Lower leg skin (tissue), 4 donors: Measurements from ENCODE around the gene SLC25A2. TPM values are rescaled to one million over a fixed set of nuclear protein-coding genes. Genes with fewer than 3 reads are reported as not detected.

Experiments used
- DNase-seq, 2 donors: peaks; one replicate each; pipeline ENCODE4 v3.0.0-alpha.2; 2019; ENCODE audit warnings: low spot score in 2 of 2
- H3K4me3 ChIP-seq: fragments of 200-600 bp; sonication (generic); 2 replicates; pipeline ENCODE4 v1.5.1; 2017; ENCODE audit warnings: mild to moderate bottlenecking, low read depth; ENCODE audit not compliant: poor library complexity, severe bottlenecking
- POLR2A ChIP-seq, 2 donors: fragments of 450-650 bp; IDR thresholded peaks; one replicate each; pipeline ENCODE4 v1.6.1; 2016 to 2017; ENCODE audit warnings: antibody characterized with exemption in 2 of 2, mild to moderate bottlenecking in 1 of 2, moderate library complexity in 1 of 2
- WGBS, 2 donors: methylation state at CpG; one replicate each; pipeline ENCODE4 v1.1.5; 2018; 5-methylcytosine and 5-hydroxymethylcytosine counted together
- intact Hi-C: fragments of 100-400 bp; cut with DNase I; formaldehyde crosslinking; loops from one replicate; pipeline ENCODE4 v1.15.0; 2023; ENCODE audit warnings: low total_unique reads
- total RNA-seq, 4 donors: library from RNA; depleted of rRNA; stranded (reverse); fragments of >200 nt; gene quantifications; one replicate each; pipeline ENCODE4 v1.1.0, GENCODE V29; 2016
- TF ChIP-seq, protein P1 (sequence below), 3 donors: fragments of 450-650 bp; IDR thresholded peaks; one replicate each; pipeline ENCODE4 v1.5.1; 2016; ENCODE audit warnings: antibody characterized with exemption in 3 of 3, mild to moderate bottlenecking in 3 of 3, moderate library complexity in 2 of 3

The SLC25A2 gene
- total RNA-seq, 4 donors from 2014 or later, result 0.66 to 5.0 (median 0.67) TPM; not detected in 1

DNA sequence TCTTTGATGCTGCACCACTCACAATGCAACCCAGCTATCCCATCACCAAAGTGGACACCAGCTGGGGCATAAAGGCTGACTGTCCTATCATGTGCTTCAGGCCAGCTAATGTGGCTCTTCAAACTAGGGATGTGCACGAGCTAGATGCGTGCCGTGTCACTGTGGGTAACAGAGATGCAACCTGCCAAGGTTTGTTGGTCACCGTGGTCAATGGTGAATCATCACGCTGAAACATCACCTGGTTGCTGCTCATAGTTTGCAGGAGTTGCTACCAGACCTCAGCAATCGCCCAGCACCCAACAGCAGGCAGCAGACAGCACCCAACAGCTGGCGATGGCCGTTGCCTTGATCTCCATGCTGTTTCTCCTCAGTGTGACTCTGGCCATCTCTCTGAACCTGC is 24.4 kb upstream of the SLC25A2 start:
- intact Hi-C loops, result no loop called here
- TF ChIP-seq, protein P1, sequence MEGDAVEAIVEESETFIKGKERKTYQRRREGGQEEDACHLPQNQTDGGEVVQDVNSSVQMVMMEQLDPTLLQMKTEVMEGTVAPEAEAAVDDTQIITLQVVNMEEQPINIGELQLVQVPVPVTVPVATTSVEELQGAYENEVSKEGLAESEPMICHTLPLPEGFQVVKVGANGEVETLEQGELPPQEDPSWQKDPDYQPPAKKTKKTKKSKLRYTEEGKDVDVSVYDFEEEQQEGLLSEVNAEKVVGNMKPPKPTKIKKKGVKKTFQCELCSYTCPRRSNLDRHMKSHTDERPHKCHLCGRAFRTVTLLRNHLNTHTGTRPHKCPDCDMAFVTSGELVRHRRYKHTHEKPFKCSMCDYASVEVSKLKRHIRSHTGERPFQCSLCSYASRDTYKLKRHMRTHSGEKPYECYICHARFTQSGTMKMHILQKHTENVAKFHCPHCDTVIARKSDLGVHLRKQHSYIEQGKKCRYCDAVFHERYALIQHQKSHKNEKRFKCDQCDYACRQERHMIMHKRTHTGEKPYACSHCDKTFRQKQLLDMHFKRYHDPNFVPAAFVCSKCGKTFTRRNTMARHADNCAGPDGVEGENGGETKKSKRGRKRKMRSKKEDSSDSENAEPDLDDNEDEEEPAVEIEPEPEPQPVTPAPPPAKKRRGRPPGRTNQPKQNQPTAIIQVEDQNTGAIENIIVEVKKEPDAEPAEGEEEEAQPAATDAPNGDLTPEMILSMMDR (IDR thresholded peaks at IDR 0.05), result no peak
- WGBS, 2 donors, result 78 to 91% methylated on average over 3 to 8 of the region's 8 CpGs
- no peak for DNase-seq
- no peak overlapping the region for H3K4me3 ChIP-seq

GRCh38 chr5:141326088-141326854 is 22.4 kb upstream of the SLC25A2 start:
- no peak overlapping the region for H3K4me3 ChIP-seq
- no peak for TF ChIP-seq POLR2A (IDR thresholded peaks at IDR 0.05)
- TF ChIP-seq, protein P1 (IDR thresholded peaks at IDR 0.05), result no peak
- intact Hi-C loops, result no loop called here
- peak in 1 of 2 donors; percentile 30 for DNase-seq
- WGBS, 2 donors, result 11 to 14% methylated on average over 27 of the region's 27 CpGs

DNA sequence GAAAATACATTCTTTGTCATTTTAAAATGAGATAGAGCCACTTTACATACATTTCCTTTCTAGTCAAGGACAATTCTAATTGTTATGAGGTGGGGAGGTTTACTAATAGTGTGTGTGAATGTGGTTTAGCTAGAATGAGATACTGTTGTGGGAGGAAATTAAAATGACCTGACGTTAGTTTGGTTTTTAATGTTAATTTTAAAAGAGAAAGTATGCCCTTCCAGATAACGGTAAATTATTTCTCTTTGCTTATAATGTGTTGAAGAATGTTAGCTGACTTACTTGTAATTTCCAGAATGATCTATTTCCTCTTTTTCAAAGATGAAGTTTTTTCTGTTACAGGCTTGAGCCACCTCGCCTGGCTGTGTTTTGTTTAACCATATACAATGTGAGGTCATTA is 18.4 kb upstream of the SLC25A2 start:
- DNase-seq, result no peak
- H3K4me3 ChIP-seq, result no peak overlapping the region
- WGBS, 2 donors, result 86 to 95% methylated on average over 3 of the region's 3 CpGs
- TF ChIP-seq, protein P1 (IDR thresholded peaks at IDR 0.05), result no peak
- no peak for TF ChIP-seq POLR2A (IDR thresholded peaks at IDR 0.05)
- intact Hi-C loops, result no loop called here

DNA sequence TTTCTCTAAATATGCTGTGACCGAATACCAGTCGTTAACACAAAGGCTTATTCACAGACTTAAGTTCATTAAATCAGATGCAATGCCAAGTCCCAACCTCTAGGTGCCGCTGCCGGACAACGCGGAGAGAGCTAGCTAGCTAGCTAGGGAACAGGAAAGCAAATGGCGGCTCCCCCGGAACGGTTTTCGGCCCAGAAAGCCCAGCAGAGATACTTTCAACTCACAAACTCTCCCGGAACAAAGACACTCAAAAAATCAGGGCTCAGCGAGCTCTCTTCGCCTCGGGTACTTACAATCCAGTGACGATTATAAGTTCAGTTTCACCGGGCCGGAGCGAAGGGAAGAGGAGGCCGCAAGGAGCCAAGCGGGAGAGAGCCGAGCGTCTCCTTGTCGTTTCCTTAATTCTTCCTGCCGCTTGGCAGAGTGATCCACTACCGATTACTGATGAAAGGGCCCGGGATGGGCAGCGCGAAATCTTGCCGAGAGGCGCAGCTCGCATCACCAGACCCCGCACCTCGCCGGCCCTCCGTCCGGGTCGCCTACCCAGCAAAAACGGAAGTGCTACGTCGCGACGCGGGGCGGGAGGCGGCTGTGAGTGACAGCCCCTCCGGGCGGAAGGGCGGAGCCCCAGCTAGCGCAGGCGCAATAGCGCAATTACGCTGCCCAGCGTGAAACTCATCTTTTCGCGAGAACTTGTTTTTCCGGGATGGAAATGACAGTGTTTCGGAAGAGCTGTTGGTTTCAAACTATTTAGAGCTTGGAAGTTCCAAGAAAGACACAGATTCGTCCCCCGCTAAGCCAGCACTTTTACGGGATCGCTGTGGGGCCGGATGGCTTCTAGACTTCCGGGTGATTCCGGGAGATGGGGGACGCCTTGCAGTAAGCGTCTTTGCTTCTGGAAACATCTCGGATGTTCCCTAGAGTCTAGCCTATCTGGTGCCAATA is 16.6 kb upstream of the SLC25A2 start, which contains the start of gene TAF7:
TAF7 (minus strand) TSS at position 560 of the 945 bp plus-strand sequence. CDS start 740 bp downstream, outside the sequence.
- peak within 1 kb of the TSS; percentile 82 for H3K4me3 ChIP-seq
- 1 to 2% methylated on average over 67 of the region's 67 CpGs for WGBS, 2 donors
- TF ChIP-seq POLR2A (IDR thresholded peaks at IDR 0.05), result peak in 1 of 2 donors; percentile 94
- TF ChIP-seq, protein P1 (IDR thresholded peaks at IDR 0.05), result peak in 1 of 3 donors; percentile 60
- DNase-seq, result peak; percentile 86 to 97
- intact Hi-C loops, result no loop called here

- intact Hi-C loops, result no loop called here
- 72 to 76% methylated on average over 5 of the region's 5 CpGs for WGBS, 2 donors
- no peak for TF ChIP-seq POLR2A (IDR thresholded peaks at IDR 0.05)
- TF ChIP-seq, protein P1 (IDR thresholded peaks at IDR 0.05), result no peak
- no peak for DNase-seq
- H3K4me3 ChIP-seq, result peak overlapping the region; percentile 82
Measured at GRCh38 chr5:141319699-141320098, 15.8 kb upstream of the SLC25A2 start.
